SK-N-SH treated with all-trans-retinoic acid at 6 μM for 48 hours (cell line): ENCODE data around the gene NCAM1.

Experiments
- OSR1 ChIP-seq: fragments of 250-450 bp; sonication (Bioruptor Pico); IDR thresholded peaks from 2 replicates; pipeline ENCODE4 v1.8.0; 2022; ENCODE audit warnings: moderate library complexity, mild to moderate bottlenecking, inconsistent platforms
- TF ChIP-seq, protein P1 (sequence below): fragments of 250-450 bp; sonication (Bioruptor Pico); IDR thresholded peaks from 2 replicates; pipeline ENCODE4 v1.5.1; 2020; ENCODE audit warnings: low read depth, mild to moderate bottlenecking, moderate library complexity

DNA sequence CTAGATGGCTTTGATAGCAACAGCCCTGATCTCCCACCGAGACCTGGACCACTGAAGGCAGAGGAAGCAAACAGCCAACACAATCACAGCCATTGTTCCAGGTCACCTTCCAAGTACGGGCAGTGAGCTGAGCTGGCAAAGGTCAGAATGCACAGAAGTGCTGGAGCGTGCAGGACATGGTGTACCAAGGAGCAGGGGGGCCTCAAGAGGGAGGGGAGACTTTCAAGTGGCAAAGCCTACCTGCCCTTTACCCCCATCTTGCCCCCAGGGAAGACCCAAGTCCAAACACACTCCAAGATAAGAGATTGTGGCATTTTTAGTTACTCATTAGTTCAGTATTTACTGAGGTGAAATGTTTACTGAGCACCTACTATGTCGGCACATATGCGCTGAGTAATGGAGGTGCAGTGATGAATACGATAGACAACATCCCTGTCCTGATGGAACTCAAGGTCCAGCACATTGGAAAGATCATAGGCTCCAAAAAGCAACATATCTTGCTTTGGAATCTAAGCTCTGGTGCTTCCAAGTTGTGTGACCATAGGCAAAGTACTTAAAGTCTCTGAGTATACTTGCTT lies 327.2 kb downstream of the NCAM1 start:
- no peak for TF ChIP-seq OSR1 (CRISPR knock-in tag)
- TF ChIP-seq, protein P1, sequence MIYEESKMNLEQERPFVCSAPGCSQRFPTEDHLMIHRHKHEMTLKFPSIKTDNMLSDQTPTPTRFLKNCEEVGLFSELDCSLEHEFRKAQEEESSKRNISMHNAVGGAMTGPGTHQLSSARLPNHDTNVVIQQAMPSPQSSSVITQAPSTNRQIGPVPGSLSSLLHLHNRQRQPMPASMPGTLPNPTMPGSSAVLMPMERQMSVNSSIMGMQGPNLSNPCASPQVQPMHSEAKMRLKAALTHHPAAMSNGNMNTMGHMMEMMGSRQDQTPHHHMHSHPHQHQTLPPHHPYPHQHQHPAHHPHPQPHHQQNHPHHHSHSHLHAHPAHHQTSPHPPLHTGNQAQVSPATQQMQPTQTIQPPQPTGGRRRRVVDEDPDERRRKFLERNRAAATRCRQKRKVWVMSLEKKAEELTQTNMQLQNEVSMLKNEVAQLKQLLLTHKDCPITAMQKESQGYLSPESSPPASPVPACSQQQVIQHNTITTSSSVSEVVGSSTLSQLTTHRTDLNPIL (CRISPR knock-in tag), result no peak
